ENCODE results near the gene PLPPR5. TPM values are rescaled to one million over a fixed set of nuclear protein-coding genes. Genes with fewer than 3 reads are reported as not detected.

PLPPR5 gene
- total RNA-seq, 2 experiments from 2014 or later: not detected

- CTCF ChIA-PET: interaction anchor here (0.7 to 0.9 kb wide), 2 partner anchors 9 to 34 kb away, joined by 3 read pairs; no protein-coding TSS in a partner anchor
- Mint-ChIP-seq H3K27ac (no peak overlapping the region), H3K9me3 (no peaks in the 10 kb centered on the region), H3K36me3 (ENCODE audit: low read depth) (no peaks in the 10 kb centered on the region), H3K27me3 (no peaks in the 10 kb centered on the region), H3K4me3 (no peak overlapping the region), H3K4me1 (ENCODE audit: low read depth) (no peaks in the 10 kb centered on the region)
- H3K4me3 ChIP-seq (ENCODE audit: low read length): no peak overlapping the region
- POLR2A ChIA-PET: no interaction called here
- no peak overlapping the region for H3K27ac ChIP-seq (ENCODE audit: low read depth in 1 of 2, low read length in 2 of 2)
- ATAC-seq (ENCODE audit: poor library complexity) (no peak), DNase-seq (no peak)
- no peaks in the 10 kb centered on the region for H3K9me3 ChIP-seq (ENCODE audit: control insufficient read depth in 1 of 2, insufficient read depth in 1 of 2, low read length in 2 of 2)
- TF ChIP-seq, protein P1, sequence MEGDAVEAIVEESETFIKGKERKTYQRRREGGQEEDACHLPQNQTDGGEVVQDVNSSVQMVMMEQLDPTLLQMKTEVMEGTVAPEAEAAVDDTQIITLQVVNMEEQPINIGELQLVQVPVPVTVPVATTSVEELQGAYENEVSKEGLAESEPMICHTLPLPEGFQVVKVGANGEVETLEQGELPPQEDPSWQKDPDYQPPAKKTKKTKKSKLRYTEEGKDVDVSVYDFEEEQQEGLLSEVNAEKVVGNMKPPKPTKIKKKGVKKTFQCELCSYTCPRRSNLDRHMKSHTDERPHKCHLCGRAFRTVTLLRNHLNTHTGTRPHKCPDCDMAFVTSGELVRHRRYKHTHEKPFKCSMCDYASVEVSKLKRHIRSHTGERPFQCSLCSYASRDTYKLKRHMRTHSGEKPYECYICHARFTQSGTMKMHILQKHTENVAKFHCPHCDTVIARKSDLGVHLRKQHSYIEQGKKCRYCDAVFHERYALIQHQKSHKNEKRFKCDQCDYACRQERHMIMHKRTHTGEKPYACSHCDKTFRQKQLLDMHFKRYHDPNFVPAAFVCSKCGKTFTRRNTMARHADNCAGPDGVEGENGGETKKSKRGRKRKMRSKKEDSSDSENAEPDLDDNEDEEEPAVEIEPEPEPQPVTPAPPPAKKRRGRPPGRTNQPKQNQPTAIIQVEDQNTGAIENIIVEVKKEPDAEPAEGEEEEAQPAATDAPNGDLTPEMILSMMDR (IDR thresholded peaks at IDR 0.05): no peak
- no peaks in the 10 kb centered on the region for H3K27me3 ChIP-seq (ENCODE audit: control insufficient read depth in 1 of 2, insufficient read depth in 2 of 2, low read length in 2 of 2)
- H3K36me3 ChIP-seq (ENCODE audit: insufficient read depth, low read length): no peaks in the 10 kb centered on the region
- no peaks in the 10 kb centered on the region for H3K4me1 ChIP-seq (ENCODE audit: insufficient read depth, low read length)
- intact Hi-C loops (cut with DNase I, micrococcal nuclease): no loop called here
These were observed 90.1 kb downstream of the PLPPR5 start for GRCh38 chr1:98914547-98914946.

- Mint-ChIP-seq H3K27me3 (no peaks in the 10 kb centered on the region), H3K4me3 (no peak overlapping the region), H3K9me3 (no peaks in the 10 kb centered on the region), H3K4me1 (ENCODE audit: low read depth) (no peaks in the 10 kb centered on the region), H3K36me3 (ENCODE audit: low read depth) (no peaks in the 10 kb centered on the region), H3K27ac (no peak overlapping the region)
- Histone ChIP-seq H3K9me3 (ENCODE audit: control insufficient read depth in 1 of 2, insufficient read depth in 1 of 2, low read length in 2 of 2) (no peaks in the 10 kb centered on the region), H3K36me3 (ENCODE audit: insufficient read depth, low read length) (no peaks in the 10 kb centered on the region), H3K27me3 (ENCODE audit: control insufficient read depth in 1 of 2, insufficient read depth in 2 of 2, low read length in 2 of 2) (no peaks in the 10 kb centered on the region), H3K27ac (ENCODE audit: low read depth in 1 of 2, low read length in 2 of 2) (no peak overlapping the region), H3K4me1 (ENCODE audit: insufficient read depth, low read length) (no peaks in the 10 kb centered on the region), H3K4me3 (ENCODE audit: low read length) (no peak overlapping the region)
- ATAC-seq (ENCODE audit: poor library complexity): no peak
- no peak for DNase-seq
- intact Hi-C loops (cut with DNase I, micrococcal nuclease): no loop called here
- ChIA-PET CTCF (no interaction called here), POLR2A (no interaction called here)
- TF ChIP-seq, protein P1 (IDR thresholded peaks at IDR 0.05): no peak
These were observed 93.8 kb downstream of the PLPPR5 start for GRCh38 chr1:98910827-98911226.

- intact Hi-C loops (cut with DNase I, micrococcal nuclease): no loop called here
- Mint-ChIP-seq H3K9me3 (no peaks in the 10 kb centered on the region), H3K27ac (no peak overlapping the region), H3K36me3 (ENCODE audit: low read depth) (no peaks in the 10 kb centered on the region), H3K4me1 (ENCODE audit: low read depth) (no peaks in the 10 kb centered on the region), H3K27me3 (no peaks in the 10 kb centered on the region), H3K4me3 (no peak overlapping the region)
- H3K4me1 ChIP-seq (ENCODE audit: insufficient read depth, low read length): no peaks in the 10 kb centered on the region
- ChIA-PET CTCF (no interaction called here), POLR2A (interaction anchor here (2.6 kb wide), 1 partner anchor 37 kb away, joined by 7 read pairs; no protein-coding TSS in a partner anchor)
- no peak for ATAC-seq (ENCODE audit: poor library complexity)
- H3K27ac ChIP-seq (ENCODE audit: low read depth in 1 of 2, low read length in 2 of 2): no peak overlapping the region
- H3K4me3 ChIP-seq (ENCODE audit: low read length): no peak overlapping the region
- H3K36me3 ChIP-seq (ENCODE audit: insufficient read depth, low read length): no peaks in the 10 kb centered on the region
- H3K9me3 ChIP-seq (ENCODE audit: control insufficient read depth in 1 of 2, insufficient read depth in 1 of 2, low read length in 2 of 2): no peaks in the 10 kb centered on the region
- no peak for DNase-seq
- H3K27me3 ChIP-seq (ENCODE audit: control insufficient read depth in 1 of 2, insufficient read depth in 2 of 2, low read length in 2 of 2): no peaks in the 10 kb centered on the region
- TF ChIP-seq, protein P1 (IDR thresholded peaks at IDR 0.05): no peak
These were observed 95.7 kb downstream of the PLPPR5 start for GRCh38 chr1:98908980-98909379.
